Endothelial cell of umbilical vein (primary cell): ENCODE data around the gene MT1G.

ENCODE experiments used
- EZH2 ChIP-seq: IDR thresholded peaks from 2 replicates; pipeline ENCODE4 v1.6.1; 2012; ENCODE audit warnings: borderline replicate concordance, low read depth, mild to moderate bottlenecking, moderate library complexity, low read length, inconsistent platforms; ENCODE audit not compliant: severe bottlenecking
- FOS ChIP-seq: IDR thresholded peaks from 2 replicates; pipeline ENCODE4 v1.6.1; 2011; ENCODE audit warnings: mild to moderate bottlenecking, low read length, moderate library complexity, borderline replicate concordance; ENCODE audit not compliant: insufficient read depth
- JUN ChIP-seq: IDR thresholded peaks from 2 replicates; pipeline ENCODE4 v1.6.1; 2011; ENCODE audit warnings: borderline replicate concordance, low read depth; ENCODE audit not compliant: insufficient read length, insufficient read depth
- MYC ChIP-seq: IDR thresholded peaks from one replicate; pipeline ENCODE4 v1.6.1; 2011; ENCODE audit warnings: mild to moderate bottlenecking, low read depth, low read length
- POLR2A ChIP-seq: IDR thresholded peaks from 2 replicates; pipeline ENCODE4 v1.6.1; 2012; ENCODE audit warnings: low read depth, mild to moderate bottlenecking, control low read depth, low read length
- POLR2AphosphoS5 ChIP-seq: IDR thresholded peaks from 2 replicates; pipeline ENCODE4 v1.6.1; 2012; ENCODE audit warnings: low read depth, mild to moderate bottlenecking, control low read depth, low read length, moderate library complexity; ENCODE audit not compliant: insufficient read depth
- TF ChIP-seq, protein P1 (sequence below), 2 donors: IDR thresholded peaks; 1 replicate in 1 of 2; 2 replicates in 1 of 2; pipeline ENCODE4 v1.5.1; 2011; ENCODE audit warnings: low read length in 2 of 2, mild to moderate bottlenecking in 2 of 2, moderate library complexity in 2 of 2, control low read depth in 1 of 2, inconsistent platforms in 1 of 2, low read depth in 1 of 2; ENCODE audit not compliant: insufficient read depth in 1 of 2; ENCODE audit errors: extremely low read depth in 1 of 2
- TF ChIP-seq, protein P2 (sequence below): IDR thresholded peaks from 2 replicates; pipeline ENCODE4 v1.6.1; 2011; ENCODE audit not compliant: insufficient read depth, insufficient read length

DNA sequence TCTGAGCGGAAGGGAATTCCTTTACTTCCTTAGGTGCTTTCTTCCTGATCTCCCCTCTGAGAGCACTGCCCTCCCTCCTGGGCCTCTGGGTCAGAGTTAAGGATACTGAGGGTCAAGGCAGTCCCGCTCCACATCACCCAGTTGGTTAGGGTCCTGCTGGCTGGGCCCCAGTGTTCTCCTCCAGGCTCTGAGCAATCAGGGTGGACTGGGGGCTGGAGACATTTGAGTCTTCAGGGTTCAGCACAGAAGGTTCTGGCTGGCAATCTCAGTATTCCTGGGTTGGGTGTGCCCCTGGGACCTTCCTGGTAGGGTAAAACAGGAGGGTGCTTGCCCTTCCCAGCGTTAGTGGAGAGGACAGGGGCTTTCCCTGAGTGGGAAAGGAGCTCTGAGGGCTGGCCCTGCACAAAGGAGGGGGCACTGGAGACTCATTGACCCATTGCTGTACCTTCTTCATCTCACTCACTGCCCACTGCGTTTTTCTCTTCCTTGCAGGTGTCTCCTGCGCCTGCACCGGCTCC is 35.0 kb downstream of the MT1G start:
- TF ChIP-seq JUN, result no peak
- TF ChIP-seq EZH2, result no peak
- TF ChIP-seq, protein P1, sequence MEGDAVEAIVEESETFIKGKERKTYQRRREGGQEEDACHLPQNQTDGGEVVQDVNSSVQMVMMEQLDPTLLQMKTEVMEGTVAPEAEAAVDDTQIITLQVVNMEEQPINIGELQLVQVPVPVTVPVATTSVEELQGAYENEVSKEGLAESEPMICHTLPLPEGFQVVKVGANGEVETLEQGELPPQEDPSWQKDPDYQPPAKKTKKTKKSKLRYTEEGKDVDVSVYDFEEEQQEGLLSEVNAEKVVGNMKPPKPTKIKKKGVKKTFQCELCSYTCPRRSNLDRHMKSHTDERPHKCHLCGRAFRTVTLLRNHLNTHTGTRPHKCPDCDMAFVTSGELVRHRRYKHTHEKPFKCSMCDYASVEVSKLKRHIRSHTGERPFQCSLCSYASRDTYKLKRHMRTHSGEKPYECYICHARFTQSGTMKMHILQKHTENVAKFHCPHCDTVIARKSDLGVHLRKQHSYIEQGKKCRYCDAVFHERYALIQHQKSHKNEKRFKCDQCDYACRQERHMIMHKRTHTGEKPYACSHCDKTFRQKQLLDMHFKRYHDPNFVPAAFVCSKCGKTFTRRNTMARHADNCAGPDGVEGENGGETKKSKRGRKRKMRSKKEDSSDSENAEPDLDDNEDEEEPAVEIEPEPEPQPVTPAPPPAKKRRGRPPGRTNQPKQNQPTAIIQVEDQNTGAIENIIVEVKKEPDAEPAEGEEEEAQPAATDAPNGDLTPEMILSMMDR (IDR thresholded peaks at IDR 0.05; ENCODE audit: extremely low read depth in 1 of 2, insufficient read depth in 1 of 2, low read depth in 1 of 2, low read length in 2 of 2), result no peak
- TF ChIP-seq MYC, result no peak
- TF ChIP-seq, protein P2, sequence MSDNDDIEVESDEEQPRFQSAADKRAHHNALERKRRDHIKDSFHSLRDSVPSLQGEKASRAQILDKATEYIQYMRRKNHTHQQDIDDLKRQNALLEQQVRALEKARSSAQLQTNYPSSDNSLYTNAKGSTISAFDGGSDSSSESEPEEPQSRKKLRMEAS, result no peak
- no peak for TF ChIP-seq POLR2A
- TF ChIP-seq POLR2AphosphoS5, result no peak
- TF ChIP-seq FOS, result no peak
